GM12874 (cell line): ENCODE results near the gene ELAVL2.

Experiments
- CTCF ChIP-seq: IDR thresholded peaks from 2 replicates; pipeline ENCODE4 v1.5.1; 2011; ENCODE audit warnings: low read depth, mild to moderate bottlenecking, control low read depth, low read length, moderate library complexity; ENCODE audit not compliant: insufficient read depth

ELAVL2 gene

GRCh38 chr9:23765561-23765960 lies 60.5 kb downstream of the ELAVL2 start:
- no peak for TF ChIP-seq CTCF

GRCh38 chr9:23764219-23764618 lies 61.8 kb downstream of the ELAVL2 start:
- no peak for TF ChIP-seq CTCF

GRCh38 chr9:23754551-23754950 lies 71.5 kb downstream of the ELAVL2 start:
- no peak for TF ChIP-seq CTCF

GRCh38 chr9:23752859-23753258 lies 73.2 kb downstream of the ELAVL2 start:
- no peak for TF ChIP-seq CTCF

GRCh38 chr9:23751633-23752032 lies 74.4 kb downstream of the ELAVL2 start:
- TF ChIP-seq CTCF, result no peak

GRCh38 chr9:23750808-23751207 lies 75.2 kb downstream of the ELAVL2 start:
- TF ChIP-seq CTCF, result no peak

GRCh38 chr9:23747088-23748075 lies 78.7 kb downstream of the ELAVL2 start:
- no peak for TF ChIP-seq CTCF
